GM18868 (cell line): ENCODE data around the gene MEAK7.
"Not testable (repeated sequence)": the region's sequence is repeated elsewhere in the genome, so short reads cannot be mapped to it uniquely, and the experiment has no call there.

Experiments
- ATAC-seq: cut with Tn5 transposase; IDR thresholded peaks from one replicate; pipeline ENCODE4 v1.9.1; 2021; ENCODE audit warnings: mild to moderate bottlenecking, moderate library complexity; ENCODE audit not compliant: unreplicated experiment

The MEAK7 gene

DNA sequence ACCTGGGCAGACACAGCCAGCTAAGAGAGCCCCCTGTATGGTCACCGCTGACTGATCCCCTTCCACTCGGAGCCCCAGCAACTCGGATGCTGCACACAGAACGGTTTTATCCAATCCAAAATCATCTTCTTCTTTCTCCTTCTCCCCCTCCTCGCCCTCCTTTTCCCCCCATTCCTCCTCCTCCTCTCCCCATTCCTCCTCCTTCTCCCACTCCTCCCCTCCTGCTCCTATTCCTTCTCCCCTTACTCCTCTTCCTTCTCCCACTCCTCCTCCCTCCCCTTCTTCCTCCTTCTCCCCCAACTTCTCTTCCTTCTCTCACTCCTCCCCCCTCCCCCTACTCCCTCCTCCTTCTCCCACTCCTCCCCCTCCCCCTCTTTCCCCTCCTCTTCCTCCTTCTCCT, 30.4 kb upstream of the MEAK7 start:
- no peak for ATAC-seq

DNA sequence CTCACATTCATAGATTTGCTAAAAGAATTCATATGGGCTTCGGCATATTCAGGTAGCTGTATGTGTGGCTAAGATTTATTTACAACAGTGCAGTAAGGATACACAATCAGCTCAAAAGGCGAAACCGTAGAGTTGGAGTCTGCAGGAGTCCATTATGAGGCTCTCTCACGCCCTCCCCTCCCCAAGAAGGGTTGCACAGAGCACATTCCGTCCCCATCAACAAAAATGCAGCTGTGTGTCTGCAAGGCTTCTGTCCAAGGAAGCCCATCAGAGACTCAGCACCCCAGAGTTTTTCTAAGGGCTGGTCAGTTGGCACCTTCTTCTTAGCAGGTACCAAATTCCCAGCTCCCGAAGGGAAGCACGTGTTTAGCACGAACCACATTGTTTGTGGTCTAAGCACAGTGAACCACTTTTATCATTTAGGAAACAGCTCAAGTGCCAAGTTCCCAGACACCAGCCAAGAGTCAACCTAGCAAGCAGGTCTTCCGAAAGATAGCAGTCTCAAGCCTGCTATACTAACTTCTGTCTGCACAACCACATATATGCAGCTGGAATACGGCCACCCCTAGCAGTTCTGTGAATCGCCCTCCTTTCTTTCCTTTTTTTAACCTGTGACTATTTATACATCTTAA, 28.5 kb upstream of the MEAK7 start:
- no peak for ATAC-seq

DNA sequence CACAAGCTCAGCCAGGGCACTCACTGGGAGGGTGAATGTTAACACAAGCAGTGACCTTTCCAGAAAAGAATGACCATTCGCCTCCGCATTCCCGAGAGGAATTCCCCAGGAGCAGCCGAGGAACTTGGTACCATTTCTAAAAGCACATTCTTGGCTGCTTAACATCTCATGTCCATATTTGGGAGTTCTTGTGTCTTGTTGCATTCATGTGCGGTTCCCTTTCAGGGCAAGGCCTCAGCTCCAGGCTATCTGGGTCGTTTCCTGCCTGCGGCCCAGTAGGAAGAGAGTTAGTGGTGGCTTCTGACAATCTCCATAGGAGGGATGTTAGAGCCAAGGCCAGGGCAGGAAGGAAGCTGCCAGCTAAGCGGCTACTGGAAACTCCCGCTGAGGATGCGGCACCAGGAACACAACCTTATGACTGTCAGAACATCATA, 27.8 kb upstream of the MEAK7 start:
- no peak for ATAC-seq

DNA sequence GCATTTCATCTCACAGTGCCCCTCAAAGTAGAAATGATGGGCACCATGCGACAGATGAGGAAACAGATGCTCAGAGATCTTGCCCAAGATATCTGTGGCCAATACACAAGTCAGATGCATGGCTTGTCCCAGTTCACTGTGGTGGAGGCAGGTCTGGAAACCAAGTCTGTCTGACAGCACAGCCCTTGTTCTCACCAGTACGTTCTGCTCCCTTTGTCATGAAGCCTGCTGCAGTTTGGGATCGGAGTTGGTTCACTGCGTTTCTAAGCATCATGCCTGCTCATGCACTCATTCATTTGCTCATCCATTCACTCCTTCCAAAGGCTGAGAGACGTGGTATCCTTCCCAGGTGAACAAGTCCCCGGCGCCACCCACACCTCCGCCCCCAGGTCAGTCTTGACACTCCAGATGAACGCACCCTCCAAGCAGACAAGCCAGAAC, 27.2 kb upstream of the MEAK7 start:
- ATAC-seq = no peak

DNA sequence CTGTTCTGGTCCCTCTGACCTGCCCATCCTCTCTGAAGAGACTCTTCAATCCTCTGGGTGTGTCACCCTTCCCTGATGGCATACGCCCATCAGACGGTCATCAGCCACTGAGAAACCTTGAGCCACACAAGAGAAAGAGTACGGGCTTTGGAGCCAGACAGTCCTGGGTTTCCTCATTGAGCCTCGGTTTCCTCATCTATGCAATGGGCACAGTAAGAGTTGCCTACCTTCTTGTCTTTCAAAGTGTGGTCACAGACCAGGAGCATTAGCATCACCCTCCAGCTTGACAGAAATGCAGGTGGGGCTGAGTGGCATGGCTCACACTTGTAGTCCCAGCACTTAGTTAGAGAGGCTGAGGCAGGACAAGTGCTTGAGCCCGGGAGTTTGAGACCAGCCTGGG, 26.1 kb upstream of the MEAK7 start:
- ATAC-seq = no peak

DNA sequence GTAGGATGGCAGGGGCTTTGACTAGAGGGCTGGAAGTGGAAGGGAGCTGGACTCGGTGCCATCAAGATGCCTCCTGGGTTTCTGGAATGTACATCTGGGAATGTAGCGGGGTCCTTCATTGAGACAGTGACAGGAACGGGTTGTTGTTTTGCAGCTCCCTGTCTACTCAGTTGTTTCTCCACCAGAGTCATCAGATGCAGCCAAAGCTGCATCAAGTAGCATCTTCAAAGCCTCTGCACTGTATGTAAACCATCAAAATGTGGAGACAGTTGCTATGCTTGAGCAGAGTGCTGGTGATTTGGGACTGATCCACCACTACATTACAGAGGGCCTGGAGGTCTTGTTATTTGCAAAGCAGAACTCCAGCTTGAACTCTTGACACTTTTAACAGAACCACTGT, 25.1 kb upstream of the MEAK7 start:
- no peak for ATAC-seq

DNA sequence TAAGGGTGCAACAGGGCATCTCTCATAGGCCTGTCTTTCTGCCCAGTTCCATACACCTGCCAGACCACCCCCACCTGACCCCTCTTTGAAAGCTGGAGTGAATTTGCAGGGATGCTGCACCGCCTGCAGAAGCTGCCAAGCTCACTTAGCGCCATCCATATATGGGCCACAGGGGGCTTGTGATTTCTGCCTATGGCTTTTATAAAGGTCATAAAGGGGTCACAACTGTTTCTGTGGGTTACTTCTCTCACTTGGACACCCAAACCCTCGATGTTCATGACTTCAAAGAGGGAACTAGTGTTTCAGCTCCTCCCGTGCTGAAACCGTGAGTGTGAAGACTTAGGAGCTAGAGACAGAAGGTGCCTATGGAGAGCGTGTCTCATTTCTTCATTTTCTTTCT, 23.9 kb upstream of the MEAK7 start:
- ATAC-seq = no peak

DNA sequence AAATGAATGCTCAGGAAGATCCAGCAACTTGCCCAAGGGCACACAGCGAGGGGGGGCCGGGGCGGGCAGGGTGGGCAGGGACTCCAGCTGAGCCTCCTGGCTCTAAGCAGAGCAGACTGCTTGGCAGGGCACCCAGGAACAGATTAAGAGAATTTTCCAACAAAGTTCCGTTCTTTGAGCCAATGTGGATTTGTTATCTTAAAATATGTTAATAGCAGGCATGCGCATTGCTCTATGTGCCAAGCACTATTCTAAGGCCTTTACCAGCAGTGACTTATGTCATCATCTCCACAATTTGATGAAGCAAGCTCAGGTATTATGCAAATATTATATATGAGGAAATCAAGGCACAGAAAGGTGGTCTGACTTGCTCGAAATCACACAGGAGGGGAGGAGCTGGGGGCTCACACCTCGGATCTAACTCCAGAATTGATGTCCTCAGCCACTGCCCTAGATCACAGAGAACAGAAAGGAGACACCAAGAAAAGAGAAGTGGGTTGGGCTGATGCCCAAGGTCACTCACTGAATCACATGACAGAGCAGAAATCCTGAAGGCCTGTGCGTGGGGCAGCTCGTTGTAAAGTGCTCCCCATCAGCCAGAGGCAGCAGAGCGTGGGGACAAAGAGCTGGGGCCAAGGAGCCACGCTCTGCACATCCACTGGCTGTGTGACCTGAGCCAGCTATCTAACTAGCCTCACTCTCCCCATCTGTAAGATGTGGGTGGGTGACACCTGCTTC, 23.2 kb upstream of the MEAK7 start:
- no peak for ATAC-seq

DNA sequence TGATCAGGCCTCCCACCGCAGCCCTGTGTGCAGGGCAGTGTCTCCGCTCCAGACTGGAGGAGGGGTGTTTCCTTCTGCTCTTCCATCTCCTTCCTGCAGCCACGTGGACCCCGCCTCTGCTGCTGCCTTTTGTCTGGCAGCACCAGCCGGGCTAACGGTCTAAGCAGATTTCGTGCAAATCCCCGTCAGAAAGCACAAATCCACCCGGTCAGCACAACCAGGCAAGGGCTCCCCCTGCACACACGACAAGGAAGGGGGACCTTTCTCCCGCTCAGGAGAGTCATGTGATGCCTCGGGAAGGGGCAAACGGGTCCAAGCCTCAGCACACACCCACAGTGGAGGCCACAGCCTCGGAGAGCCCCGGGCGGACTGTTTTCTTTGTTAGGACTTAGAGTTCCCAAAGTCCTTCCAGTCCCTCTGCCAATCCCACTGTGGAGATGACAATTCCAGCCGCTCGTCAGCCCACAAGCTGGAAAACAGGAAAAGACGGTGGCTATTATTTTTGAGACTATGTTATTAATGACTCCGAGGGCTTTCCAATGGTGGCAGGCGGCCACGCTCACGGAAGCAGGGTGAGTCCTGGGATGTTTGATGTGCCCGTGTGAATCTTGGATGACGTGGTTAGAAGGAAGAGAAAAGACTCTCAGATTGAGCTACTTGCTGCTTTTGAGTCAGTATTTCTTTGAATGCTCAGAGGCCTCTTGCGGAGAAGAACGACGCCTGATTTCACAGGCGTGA, 22.5 kb upstream of the MEAK7 start:
- no peak for ATAC-seq

DNA sequence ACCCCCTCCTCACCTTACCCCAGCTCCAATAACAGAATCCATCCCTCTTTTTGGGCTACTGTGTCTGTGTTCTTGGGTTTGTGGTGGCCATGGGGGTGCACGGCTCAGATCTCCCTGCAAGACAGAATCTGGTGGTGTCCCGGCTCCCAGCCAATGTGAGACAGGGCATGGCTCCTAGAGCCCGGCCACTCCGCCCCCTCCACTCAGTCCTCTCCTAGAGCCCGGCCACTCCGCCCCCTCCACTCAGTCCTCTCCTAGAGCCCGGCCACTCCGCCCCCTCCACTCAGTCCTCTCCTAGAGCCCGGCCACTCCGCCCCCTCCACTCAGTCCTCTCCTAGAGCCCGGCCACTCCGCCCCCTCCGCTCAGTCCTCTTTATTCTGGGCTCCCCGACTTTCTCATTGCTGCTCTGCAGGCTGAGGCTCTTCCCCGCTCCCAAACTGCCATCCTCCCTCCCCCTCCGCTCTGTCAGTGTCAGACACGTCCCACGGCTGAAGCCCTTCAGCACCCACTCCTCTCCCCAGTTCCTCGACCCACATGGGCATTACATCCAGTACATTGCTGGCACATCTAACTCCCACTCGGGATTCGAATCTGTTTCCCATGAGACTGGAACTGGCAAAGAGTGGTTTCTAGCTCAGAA, 20.6 kb upstream of the MEAK7 start:
- ATAC-seq = not testable (repeated sequence)

DNA sequence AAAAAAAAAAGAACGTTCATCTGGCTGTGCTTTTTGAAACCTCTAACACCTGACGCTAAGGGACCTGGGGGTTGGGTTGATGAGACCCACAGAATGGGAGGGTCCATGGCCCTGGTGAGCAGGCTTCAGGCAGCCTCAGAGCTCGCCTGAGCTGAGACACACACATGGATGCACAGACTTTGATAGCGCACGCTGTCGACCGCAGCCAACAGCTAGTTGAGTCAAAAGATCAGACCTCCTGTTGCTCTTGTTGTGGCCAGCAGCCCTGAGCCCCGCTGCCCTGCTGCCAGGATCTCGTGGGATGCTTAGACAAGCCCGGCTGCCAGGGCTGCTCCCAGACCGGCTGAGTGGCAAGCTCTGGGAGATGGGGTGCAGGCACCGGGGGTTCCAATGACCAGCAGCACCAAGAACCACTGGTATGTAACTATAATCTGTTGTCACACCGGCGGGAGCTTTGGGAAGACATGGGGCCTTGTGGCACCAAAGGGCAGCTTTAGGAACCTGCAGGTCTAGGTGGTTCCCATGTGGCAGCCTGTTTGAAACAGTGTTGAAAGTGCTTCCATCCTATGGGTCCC, 20.0 kb upstream of the MEAK7 start:
- no peak for ATAC-seq

DNA sequence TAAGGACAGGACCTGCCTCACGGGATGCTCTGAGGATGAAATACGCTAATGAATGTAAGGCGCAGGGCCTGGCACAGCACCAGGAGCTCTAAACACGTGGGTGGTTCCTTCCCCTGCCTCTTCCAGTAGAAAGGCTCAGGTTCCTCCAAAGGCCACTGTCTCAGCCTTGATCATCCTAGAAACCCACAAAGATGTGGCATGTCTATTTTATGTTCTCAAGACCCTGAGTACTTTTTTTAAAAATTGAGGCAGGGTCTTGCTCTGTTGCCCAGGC, 17.0 kb upstream of the MEAK7 start:
- no peak for ATAC-seq

DNA sequence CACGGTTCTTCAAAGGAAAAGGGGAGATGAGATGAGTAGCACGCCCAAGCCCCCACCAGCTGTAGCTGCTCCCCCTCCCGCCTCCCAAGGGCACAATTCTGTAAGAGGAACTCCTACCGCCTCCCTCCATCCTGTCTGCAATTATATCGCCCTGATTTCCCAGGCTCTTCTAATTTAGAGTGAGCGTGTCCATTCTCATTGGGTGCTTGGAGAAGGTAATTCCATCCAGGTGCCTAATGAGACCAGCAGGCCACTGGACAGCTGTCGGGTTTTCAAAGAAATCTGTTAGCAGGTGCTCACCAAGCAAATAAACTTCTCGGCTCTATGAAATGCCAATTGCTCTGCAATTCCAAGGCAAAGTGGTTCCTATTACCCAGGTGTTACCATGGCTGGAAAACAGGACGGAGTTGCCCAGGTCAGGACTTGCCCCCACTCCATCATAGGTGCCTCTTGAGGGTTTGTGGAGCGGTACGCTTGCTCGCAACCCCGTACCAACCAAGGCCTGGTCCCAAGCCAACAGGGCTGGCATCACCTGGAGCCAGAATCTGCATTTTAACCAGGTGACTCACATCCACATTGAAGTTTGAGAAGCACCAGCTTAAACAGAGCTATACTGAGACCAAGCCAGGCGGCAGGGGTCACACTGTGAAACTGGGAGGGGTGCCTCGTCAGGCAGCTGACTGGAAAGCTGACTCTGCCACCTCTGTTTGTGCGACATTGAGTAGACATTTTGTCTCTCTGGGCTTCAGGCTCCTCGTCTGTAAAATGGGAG, 16.5 kb upstream of the MEAK7 start:
- ATAC-seq = no peak

DNA sequence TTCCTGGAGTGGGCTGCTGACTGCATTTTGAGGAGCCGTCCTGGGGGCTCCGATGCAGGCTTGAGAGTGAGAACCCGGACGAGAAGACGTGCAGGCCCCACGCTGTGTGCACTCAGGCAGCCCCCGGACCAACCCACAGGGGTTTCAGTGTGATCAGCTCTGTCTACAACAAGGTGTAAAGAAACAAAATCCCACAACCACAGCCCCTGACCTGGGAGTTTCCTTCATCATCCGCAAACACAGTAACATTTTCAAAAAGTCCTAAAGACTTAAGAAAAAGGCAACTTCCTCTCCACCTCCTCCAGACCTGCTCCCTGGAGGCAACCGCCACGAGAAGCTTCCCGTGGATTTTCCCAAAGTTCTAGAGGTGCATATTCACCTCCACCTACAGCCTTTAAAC, 15.4 kb upstream of the MEAK7 start:
- no peak for ATAC-seq

DNA sequence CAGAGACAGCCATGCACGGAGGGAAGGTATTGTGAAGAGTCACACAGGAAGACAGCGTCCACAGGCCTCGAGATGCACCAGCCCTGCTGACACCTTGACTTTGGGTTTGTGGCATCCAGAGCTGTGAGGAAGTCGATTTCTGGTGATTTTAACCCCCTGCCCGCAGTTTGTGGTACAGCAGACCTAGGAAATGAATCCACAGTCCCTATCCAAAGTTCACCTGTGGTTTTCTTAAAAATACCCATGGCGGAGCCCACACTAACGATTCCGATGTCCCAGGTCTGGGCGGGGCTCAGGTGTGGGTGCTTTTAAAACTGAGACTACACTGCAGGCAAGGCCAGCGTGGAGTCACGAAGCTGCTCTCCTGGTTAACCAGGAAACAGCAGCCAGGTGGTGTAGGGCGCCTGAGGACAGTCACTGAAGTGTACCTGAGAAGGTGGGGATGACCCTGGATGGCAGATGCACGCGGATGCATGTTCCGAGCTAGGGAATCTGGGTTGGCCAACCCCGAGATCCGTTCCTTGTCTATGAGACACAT, 14.4 kb upstream of the MEAK7 start:
- ATAC-seq = no peak

DNA sequence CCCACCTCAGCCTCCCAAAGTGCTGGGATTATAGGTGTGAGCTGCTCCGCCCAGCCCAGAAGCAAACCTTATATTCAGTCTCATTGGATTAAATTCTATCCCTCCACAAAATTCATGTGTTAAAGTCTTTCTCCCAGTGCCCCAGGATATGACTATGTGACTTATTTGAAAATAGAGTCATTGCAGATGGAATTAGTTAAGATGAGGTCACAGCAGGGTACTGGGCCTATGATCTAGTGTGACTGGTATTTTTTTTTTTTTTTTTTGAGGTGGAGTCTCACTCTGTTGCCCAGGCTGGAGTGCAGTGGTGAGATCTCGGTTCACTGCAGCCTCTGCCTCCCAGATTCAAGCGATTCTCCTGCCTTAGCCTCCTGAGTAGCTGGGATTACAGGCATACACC, 13.8 kb upstream of the MEAK7 start:
- not testable (repeated sequence) for ATAC-seq

DNA sequence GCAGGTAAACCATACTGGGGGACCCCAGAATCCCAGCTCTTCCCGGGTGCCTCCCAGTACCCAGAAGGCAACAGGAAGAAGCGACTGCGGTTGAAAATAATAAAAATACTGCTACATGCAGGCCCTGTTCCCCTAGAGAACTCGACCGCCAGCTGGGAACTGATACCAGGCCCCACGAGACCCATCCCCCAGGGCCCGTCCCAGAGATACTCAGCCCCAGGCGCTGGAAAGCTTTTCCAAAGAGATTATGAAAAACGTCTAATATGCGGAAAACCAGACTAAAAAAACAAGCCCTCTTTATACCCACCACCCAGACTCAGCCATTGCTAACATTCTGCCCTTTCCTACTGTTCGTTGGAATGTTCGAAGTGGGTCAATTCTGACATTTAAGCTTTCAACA, 12.9 kb upstream of the MEAK7 start:
- ATAC-seq = no peak

DNA sequence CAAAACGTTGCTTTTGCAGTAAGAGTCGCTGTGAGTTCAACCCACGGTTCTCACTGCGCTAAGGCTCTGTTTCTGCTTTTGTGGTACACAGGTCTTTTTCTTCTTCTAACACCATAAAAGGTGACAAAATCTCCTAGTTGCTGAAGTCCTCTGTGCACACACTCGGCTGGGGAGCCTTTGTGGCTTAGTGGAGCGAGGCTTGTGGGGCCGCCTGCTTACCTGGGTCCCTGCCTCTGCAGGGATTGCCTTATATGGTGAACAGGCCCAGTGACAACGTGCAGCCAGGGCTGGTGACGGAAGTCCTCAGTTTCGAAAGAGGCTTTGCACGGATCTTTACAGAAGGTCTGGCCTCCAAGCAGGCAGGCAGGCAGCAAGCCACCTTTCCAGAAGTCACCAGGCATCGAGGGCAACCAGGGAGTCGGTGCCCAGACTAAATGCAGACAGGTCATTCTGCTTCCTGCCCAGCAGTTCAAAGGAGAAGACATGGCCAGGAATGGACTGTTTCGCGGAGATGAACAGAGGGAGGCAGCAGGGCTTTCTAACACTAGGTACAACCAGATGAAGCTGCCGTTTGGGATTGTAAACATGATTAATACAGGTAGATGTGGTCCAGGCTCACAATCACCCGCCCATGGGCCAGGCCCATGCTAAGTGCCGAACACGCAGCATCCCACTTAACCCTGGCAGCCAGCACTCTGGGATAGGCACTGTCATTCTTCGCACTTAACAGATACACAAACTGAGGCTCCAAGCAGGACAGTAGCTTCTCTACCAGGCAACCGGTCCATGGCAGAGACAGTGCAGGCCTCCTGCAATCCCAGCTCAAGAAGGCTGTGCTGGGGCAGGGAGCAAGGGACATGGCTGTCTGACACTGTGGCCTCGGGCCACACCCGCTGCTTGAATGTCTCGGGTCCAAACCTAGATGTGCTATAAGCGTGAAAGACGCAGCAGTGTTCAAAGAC, 10.7 kb upstream of the MEAK7 start:
- peak; percentile 79 for ATAC-seq

DNA sequence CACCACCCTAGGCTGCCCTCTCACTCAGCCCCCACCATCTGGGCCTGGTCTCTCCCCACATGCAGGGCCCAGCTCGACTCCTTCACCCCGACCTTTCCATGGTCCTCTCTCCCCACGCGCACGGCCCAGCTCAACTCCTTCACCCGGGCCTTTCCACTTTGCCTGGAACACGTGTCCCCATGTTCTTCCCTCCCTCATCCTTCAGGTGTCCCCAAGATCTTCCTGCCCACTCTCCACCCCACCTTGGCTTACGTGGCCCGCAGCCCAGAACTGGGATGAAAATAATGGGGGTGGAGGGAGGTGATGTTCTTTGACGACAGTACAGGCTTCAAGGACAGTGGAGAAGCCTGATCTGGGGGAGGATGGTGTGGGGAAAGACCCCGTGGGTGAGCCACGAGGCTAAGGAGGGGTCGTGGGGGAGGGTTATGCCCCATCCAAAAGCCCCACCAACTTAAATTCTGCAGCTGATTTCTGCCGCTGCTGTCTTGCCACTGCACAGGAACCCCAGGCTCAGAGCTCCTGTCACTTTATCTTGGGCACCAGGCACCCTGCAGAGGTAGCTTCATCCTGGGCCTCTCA, 9.9 kb upstream of the MEAK7 start:
- ATAC-seq = no peak
